HG02610 (cell line): ENCODE results near the gene SERHL2.
"Not testable (repeated sequence)": the region's sequence is repeated elsewhere in the genome, so short reads cannot be mapped to it uniquely, and the experiment has no call there.

Experiments
- ATAC-seq: cut with Tn5 transposase; IDR thresholded peaks from one replicate; pipeline ENCODE4 v1.9.1; 2021; ENCODE audit warnings: mild to moderate bottlenecking, moderate library complexity; ENCODE audit not compliant: unreplicated experiment

Gene SERHL2

DNA sequence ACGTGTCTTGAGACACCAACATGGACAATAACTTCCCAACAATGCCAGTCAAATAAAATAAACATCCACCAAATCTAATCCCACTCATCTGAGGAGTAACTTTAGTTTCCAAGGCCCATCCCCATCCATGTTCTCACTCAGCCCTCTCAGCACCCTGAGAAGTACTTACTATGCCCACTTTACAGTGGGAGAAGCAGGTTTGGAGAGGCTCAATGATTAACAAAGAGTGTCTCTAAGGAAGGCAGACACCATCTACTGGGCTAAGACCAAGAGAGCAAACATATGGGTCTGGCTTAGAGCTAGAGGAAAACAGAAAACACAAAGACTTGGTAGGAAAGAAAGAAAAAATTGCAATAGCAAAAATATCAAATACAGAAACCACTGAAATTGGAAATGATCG is 49.7 kb downstream of the SERHL2 start:
- no peak for ATAC-seq

DNA sequence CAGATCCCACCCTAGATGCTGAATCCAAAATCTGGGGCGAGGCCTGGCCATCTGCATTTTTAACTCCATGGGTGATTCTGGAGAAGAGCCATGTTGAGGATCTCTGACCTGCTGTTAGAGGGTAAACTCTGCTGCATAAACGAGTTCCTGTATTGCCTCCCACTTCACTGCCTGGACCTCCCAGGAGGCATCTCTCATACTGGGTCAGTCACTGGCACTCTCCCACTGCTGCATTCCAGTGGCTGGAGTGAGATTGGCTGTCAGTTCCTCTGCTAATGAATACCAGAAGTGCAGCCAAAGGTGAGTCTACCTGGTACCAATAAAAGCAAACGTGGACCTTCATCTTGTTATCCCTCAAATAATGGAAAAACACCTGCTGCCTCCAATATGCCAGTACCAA is 50.6 kb downstream of the SERHL2 start:
- no peak for ATAC-seq

DNA sequence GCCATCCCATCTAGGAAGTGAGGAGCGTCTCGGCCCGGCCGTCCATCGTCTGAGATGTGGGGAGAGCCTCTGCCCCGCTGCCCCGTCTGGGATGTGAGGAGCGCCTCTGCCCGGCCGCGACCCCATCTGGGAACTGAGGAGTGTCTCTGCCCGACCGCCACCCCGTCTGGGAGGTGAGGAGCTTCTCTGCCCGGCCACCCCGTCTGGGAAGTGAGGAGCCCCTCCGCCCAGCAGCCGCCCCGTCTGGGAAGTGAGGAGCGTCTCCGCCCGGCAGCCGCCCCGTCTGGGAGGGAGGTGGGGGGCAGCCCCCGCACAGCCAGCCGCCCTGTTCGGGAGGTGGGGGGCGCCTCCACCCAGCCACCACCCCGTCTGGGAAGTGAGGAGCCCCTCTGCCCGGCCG is 53.9 kb downstream of the SERHL2 start:
- ATAC-seq, result not testable (repeated sequence)

DNA sequence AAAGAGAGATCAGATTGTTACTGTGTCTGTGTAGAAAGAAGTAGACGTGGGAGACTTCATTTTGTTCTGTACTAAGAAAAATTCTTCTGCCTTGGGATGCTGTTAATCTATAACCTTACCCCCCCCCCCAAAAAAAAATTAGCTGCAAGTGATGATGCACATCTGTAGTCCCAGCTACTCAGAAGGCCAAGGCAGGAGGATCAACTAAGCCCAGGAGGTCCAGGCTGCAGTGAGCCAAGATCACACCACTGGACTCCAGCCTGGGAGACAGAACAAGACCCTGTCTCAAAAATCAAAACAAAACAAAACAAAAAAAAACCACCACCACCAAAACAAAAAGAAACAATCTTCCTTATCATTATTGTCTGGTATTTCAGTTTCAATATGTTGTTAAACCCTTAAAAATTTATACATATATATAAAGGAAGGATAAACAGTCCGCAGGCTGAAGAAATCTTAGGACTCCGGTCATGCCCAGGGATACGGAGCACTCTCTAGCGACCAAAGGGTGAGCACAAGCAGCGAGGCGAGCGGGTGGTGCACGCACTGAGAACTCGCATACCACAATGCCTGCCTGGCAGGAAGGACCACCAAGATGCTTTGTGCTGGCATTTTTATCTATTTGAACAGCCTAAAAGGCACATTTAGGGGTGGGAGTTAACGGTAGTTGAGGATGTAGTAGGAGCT is 54.5 kb downstream of the SERHL2 start:
- ATAC-seq, result no peak

DNA sequence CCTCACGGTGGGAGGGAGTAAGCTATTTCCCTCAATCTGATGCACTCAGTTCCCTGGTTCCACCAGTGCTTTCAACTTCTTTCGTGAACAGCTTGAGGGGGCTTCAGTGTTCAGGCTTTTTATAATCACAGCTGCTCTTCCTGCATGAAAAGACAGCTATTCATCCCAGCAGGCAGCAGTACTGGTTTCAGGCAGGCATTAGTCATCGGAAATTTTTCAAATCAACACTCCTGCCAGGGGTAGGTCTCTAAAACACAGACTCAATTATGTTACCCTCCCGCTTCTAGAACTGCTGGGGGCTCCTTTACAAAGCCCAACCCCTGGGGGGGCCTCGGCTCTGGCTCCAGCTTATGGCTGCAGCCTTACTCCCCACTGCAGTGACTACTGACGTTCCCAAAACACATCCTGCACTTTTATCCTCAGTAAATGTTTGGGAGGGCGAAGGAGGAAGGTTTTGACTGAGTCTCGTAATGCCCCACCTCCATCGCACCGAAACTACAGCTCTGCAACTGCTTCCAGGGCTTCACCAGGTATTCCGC is 55.1 kb downstream of the SERHL2 start:
- no peak for ATAC-seq

DNA sequence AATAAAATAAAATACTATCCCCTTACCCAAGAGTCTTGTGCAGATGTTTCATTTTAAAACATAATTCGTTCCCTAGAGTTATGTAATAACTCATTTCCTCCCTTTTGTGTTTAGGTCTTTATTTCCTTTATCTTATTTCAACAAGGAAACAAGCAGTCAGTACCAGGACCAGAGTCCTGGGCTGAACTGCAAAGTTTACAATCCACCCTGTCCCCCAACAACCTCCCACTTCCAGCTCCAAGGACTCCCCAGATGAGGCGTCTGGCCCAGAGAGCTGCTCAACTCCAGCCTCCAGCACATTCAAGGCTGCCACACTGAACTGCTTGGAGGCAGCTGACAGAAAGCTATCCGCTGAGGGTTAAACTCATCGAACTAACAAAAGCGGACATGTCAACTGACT is 56.4 kb downstream of the SERHL2 start:
- ATAC-seq, result no peak

DNA sequence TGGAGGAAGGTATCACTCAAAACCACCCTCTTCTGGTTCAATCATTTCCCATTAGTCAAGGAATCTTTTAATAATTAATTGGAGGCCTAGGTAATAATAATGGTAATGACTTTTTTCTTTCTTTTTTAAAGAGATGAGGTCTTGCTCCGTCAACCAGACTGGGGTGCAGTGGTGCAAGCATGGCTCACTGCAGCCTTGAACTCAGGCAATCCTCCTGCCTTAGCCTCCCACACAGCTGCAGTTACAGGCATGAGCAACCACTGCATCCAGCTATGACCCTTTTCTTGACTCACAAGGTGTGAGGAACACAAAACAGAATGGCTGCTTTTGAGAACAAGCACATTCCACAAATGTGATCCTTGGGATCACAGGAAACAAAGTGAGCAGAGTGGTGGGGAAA is 57.3 kb downstream of the SERHL2 start:
- ATAC-seq, result no peak

DNA sequence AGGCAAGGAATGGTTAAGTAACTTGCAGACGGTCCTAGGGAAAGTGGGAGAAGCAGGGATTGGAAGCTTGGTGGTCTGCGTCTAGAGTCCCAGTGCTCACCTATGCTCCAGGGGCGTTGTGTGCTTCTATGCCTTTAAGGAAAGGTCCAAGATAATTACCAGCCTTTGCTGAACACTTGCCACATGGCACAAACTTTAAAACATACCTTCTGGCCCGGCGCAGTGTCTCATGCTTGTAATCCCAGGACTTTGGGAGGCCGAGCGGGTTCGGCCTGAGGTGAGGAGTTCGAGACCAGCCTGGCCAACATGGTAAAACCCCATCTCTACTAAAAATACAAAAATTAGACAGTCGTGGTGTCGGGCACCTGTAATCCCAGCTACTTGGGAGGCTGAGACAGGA is 58.6 kb downstream of the SERHL2 start:
- ATAC-seq, result no peak

DNA sequence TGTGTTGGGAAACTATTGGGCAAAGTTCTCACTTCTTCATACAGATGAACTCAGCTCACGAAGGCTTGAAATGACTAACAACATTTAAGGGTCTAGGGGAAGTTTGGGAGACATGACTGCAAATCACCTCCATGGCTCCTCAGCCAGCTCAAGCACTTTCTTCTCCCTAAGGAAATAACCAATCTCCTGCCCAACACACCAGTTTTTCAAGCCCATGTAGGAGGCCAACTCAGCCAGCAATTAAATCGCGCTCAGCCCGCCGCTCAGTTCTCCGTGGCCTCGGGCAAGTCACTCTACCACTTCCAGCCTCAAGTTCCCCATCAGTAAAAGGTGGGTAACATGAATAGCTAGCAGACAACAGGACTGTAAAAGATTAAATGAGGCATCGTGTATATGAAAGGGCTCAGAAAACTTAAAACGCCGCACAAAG is 60.1 kb downstream of the SERHL2 start:
- ATAC-seq, result no peak

DNA sequence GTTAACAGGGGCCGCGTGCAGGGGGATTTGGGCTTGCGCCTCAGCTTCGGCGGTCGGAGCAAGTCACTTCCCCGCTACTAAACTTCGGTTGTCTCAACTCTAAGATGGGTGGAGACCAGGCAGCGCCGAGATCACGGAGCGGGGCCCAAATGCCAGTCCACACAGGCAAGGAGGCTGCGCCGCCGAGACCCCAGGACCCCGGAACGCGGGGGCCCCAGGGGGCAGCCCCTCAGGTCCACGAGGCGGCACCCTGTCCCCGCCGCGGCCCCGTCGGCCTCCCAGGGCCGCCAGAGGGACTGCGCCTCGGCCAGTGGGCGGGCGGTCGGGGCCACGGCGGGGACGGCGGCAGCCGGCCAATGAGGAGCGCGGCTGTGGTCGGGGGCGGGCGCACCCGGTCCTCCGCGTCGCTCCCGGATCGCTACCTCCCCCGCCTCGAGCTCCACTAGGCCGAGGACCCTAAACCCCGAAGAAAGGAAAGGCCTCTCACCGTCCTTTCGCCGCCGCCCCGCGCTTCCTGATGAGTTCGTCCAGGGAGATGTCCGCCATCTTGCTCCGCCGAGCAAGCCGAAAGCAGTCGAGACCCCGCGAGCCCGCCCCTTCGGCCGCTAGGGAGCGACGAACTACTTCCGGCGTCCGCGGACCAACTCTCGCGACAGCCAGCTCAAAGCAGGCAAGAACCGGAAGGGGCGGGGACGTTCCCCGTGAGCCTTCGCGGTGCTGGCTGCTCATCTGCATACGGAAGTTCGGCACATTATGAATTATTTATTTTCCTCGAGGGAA is 60.7 kb downstream of the SERHL2 start, which contains the start of gene POLDIP3:
Gene POLDIP3 (minus strand): TSS at position 572 of the 780 bp plus-strand sequence. CDS start 26 bp downstream, at position 546.
- ATAC-seq, result peak; percentile 59

DNA sequence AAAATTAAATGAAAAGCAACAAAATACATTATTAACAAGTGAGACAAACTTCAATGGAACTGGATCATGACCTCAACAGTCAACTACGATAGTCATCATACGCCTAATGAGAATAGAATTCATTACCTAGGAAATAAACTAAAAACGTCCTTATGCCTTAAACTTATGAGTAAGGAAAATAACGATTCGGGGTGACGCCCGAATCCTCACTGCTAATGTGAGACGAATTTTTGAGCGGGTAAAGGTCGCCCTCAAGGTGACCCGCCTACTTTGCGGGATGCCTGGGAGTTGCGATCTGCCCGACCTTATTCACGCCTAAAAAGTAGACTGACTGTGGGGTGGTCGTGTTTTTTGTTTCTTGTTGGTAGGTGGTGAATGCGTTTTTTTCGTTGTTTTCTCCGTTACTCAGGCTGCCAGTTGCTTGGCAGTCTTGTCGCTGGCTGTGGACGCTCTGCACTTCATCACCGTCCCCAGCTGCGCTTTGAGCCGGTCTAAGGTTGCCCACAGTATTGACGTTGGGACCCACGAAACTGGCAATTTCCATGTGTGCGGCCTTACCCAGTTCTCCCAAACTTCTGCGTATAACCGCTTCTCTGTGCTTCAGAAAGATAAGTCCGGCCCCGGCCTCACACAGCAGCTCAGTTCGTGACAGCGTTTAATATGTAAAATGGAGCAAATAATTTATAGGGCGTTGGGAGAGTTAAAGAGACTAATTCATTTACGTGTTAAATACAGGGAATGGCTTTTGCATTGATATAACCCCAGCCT is 61.5 kb downstream of the SERHL2 start:
- peak; percentile 62 for ATAC-seq

DNA sequence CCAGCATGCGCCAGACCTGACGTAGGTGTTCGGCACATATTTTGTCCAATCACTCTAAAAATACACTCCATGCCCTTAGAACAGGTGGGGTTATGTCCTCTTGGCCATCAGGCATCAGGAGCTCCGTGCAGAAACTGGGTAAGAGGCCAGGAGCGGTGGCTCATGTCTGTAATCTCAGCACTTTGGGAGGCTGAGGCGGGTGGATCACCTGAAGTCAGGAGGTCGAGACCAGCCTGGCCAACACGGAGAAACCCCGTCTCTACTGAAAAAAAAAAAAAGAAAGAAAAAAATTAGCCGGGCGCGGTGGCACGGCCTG is 62.1 kb downstream of the SERHL2 start:
- not testable (repeated sequence) for ATAC-seq

DNA sequence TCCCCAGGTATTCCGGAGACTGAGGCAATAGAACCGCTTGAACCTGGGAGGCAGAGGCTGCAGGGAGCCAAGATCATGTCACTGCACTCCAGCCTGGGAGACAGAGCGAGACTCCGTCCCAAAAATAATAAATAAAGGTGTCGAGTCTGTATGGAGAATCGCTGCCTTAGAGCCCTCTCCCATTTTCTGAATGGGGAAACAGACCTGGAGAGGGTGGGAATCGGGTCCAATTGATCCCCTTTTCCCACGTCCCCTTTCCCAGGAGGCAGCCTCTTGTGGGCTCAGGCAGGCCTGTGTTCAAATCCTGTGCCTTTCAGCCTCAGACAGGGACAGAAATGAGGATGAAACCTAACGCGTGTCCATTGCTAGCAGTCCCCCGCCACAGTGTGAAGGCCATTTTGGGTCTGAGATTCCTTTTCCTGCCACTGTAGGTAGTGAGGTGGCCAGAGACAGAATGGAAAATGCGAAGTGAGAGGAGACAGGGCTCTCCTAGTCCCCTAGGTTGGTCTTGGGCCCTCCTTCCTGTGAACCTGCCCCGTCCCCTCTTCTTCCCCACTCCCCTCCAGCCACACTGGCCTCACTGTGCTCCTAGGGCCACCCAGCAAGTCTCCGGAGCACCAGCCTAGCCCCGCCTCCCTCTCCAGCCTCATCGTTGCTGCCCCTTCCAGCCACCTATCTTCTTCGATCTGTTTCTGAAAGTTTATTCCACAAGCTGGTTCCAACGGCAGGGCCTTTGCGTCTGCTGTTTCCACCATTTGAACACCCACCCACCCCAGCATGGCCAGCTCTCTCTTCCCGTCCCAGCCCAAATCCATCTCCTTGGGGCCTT is 63.6 kb downstream of the SERHL2 start:
- ATAC-seq, result no peak

DNA sequence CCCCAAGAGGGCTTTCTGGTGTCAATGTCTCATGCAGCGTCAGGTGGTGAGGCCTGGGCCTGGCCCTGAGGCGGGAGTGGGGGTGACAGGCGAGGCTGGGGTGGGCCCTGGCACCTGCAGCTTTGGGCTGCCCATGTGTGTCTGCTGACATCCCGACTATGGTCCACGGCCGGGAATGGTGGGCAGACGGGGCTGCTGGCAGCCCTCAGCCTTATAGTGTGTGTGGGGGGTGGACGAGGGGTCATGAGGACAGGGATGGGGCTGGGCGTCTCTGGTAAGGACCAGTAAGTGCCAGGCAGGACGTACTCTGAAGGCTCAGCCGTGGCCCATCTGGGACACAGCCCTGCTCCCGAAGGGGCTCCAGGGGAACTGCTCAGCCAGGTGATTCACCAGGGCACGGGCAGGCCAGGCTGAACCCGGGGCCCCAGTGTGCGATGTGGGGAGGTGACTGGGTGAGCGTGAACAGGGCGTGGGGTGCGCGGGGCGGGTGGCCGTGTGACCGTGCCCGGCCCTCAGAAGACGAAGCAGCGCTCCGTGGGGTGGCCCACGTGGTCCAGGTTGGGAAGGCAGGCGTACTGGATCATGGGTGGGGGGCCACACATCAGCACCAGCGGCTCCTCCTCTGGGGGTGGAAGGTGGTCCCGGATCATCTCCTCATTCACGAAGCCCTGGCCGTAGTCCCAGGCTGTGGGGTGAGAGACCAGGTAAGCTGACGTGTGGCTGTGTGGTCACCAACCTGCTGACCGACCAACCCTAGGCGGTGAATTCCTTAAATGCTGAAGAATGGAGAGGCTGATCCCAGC is 65.7 kb downstream of the SERHL2 start:
- ATAC-seq, result no peak

DNA sequence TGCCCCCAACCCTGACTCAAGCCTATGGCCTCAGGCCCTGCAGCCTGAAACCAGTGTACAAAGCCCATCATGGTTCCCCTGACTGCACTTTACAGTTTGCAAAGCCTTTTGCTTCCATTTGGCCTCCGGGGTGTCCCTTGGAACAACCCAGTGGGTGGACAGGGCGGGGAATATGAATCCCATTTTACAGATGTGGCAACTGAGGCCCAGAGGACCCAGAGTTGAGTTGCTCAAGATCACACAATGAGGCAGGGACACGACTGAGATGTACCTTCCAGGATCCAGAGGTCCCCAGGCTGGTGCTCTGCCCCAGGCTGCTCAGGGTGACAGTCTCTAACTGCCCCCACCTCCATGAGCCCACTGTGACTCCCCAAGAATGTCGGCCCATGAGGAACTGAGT is 66.3 kb downstream of the SERHL2 start:
- no peak for ATAC-seq

DNA sequence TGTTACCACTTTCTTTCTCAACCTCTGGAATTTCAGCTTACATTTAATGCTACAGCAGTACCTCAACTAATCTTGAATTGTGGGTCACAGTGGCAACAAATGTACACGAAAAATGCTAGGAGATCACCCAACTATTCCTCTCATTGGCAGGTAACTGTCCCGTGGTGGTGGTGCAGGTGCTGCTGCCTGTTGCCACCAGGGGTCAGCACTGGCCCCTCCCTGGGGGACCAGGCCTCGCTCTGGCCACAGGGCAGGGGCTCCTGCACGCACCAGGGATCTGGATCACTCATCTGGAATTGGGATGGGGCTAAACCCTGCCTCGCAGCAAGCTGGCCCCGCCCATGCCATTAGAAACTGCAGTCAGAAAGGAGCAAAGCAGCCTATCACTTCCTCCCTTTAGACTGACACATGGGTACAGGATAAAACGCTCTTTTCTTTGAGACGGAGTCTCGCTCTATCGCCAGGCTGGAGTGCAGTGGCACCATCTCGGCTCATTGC is 67.8 kb downstream of the SERHL2 start:
- ATAC-seq, result no peak

DNA sequence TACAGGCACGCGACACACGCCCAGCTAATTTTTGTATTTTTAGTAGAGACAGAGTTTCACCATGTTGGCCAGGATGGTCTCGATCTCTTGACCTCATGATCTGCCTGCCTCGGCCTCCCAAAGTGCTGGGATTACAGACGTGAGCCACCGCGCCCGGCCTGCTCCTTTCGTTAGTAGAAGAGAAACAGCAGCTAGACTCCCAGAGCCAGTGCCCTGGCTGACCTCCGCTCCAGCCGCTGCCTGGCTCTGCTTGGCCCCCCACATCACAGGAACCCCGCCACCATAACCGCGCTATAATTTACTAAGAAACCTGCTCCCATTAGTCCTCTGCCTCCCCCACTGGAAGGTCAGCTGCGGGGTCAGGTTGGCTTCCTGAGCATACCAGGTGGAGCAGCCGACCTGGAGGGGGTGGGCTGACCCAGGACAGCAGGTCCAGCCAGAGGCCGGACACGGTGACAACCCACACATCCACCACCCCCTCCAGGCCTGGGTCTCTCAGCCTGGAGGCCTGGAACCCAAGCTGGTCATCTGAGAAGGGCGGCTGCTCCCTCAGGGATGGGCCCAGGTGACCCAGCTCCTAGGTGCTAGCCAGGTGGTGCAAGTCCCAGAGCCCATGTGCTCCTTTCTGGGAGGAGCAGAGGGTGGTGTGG is 68.4 kb downstream of the SERHL2 start:
- ATAC-seq, result no peak

DNA sequence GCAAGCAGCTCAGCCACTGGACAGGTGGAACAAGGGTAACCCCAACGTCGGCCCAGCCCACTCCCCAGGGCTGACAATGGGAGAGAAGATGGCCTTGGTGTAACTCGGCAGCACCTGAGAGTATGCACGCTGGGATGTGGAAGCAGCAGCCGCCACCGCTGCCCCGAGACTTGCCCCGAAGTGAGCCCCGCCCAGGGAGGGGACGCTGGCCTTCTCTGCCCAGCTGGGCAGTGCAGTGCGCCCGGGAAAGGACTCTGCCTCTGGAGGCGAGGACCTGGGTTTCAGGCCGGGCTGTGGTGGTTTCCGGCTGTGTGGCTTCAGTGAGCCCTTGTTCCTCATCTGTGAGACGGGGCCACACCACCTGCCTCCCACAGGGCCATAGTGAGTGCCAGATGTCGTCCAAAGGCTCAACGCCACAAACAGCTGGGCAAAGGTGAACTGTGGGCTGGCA is 69.6 kb downstream of the SERHL2 start:
- no peak for ATAC-seq
